Neutrophil (primary cell): ENCODE measurements around the gene OBI1.

Experiments used
- H3K27ac ChIP-seq: fragments of 200-600 bp; sonication (generic); 2 replicates; pipeline ENCODE4 v1.5.1; 2016; ENCODE audit warnings: mild to moderate bottlenecking, moderate library complexity
- H3K27me3 ChIP-seq: fragments of 200-600 bp; sonication (generic); 2 replicates; pipeline ENCODE4 v1.6.0; 2016; ENCODE audit warnings: mild to moderate bottlenecking
- H3K36me3 ChIP-seq: fragments of 200-600 bp; sonication (generic); 2 replicates; pipeline ENCODE4 v1.5.1; 2017
- H3K4me1 ChIP-seq, 2 experiments: fragments of 200-600 bp in 1 of 2; sonication (generic) in 1 of 2; 1 replicate in 1 of 2; 2 replicates in 1 of 2; pipeline versions ENCODE4 v1.5.1 to v1.6.1; 2013 to 2016; ENCODE audit warnings: low read depth in 1 of 2, low read length in 1 of 2, mild to moderate bottlenecking in 1 of 2, moderate library complexity in 1 of 2; ENCODE audit not compliant: control insufficient read depth in 1 of 2, insufficient read depth in 1 of 2
- H3K4me3 ChIP-seq, 2 experiments: fragments of 200-600 bp in 1 of 2; sonication (generic) in 1 of 2; 1 replicate in 1 of 2; 2 replicates in 1 of 2; pipeline ENCODE4 v1.5.1; 2013 to 2016; ENCODE audit warnings: low read depth in 1 of 2, low read length in 1 of 2, mild to moderate bottlenecking in 1 of 2, moderate library complexity in 1 of 2
- H3K9me3 ChIP-seq: fragments of 200-600 bp; sonication (generic); 2 replicates; pipeline ENCODE4 v1.5.1; 2016
- TF ChIP-seq, protein P1 (sequence below): fragments of 200-600 bp; sonication (generic); IDR thresholded peaks from 2 replicates; pipeline ENCODE4 v1.5.1; 2016; ENCODE audit warnings: antibody characterized with exemption

Gene OBI1

DNA sequence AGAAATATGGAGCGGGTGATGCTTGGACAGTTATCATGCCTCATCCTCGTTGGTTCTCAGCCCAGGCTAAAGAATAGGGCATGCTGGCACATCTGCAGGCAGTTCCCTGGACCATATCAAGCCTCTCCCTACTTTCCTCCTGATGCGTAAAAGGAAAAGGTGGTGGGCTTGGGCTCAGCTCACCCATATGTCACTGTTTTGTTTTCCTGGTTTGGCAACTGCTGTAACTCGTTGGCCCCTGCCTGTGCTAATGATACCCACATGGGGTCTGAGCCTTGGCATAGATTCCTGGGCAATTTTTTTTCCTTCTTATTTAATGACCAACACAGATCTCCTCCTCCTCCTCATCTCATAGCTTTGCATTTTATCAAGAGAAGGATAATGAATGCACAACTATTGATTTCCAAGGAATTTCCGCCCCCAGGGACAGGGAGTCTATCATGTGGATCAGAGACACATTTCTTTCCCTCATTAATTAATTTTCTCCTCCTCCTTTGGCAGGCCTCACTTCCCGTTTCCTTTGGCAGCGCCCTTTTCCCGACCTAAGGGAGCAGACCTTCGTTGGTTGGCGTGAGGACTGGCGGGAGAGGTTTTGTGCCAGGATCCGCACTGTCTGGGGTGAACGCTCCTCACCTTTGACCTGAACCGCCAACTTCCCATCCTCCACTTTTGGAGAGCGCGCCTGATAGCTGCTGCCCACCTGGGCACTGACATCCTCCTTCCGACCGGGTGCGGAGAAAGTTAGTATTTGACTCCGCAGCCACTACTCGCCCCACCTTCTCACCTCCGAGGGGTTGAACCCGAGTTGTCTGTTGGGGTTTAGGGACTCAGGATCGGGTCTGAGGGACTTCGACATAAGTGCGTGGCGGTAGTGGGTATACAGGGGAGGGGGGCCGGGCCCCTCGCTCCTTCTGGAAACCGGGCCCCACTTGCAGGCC is 52.2 kb downstream of the OBI1 start:
- H3K4me3 ChIP-seq = no peak overlapping the region
- no peaks in the 10 kb centered on the region for H3K36me3 ChIP-seq
- no peak overlapping the region for H3K27ac ChIP-seq
- TF ChIP-seq, protein P1, sequence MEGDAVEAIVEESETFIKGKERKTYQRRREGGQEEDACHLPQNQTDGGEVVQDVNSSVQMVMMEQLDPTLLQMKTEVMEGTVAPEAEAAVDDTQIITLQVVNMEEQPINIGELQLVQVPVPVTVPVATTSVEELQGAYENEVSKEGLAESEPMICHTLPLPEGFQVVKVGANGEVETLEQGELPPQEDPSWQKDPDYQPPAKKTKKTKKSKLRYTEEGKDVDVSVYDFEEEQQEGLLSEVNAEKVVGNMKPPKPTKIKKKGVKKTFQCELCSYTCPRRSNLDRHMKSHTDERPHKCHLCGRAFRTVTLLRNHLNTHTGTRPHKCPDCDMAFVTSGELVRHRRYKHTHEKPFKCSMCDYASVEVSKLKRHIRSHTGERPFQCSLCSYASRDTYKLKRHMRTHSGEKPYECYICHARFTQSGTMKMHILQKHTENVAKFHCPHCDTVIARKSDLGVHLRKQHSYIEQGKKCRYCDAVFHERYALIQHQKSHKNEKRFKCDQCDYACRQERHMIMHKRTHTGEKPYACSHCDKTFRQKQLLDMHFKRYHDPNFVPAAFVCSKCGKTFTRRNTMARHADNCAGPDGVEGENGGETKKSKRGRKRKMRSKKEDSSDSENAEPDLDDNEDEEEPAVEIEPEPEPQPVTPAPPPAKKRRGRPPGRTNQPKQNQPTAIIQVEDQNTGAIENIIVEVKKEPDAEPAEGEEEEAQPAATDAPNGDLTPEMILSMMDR = no peak
- no peaks in the 10 kb centered on the region for H3K9me3 ChIP-seq
- H3K4me1 ChIP-seq = peaks cover 40 to 45% of the 10 kb centered on the region in 2 experiments
- peaks cover 97% of the 10 kb centered on the region for H3K27me3 ChIP-seq

DNA sequence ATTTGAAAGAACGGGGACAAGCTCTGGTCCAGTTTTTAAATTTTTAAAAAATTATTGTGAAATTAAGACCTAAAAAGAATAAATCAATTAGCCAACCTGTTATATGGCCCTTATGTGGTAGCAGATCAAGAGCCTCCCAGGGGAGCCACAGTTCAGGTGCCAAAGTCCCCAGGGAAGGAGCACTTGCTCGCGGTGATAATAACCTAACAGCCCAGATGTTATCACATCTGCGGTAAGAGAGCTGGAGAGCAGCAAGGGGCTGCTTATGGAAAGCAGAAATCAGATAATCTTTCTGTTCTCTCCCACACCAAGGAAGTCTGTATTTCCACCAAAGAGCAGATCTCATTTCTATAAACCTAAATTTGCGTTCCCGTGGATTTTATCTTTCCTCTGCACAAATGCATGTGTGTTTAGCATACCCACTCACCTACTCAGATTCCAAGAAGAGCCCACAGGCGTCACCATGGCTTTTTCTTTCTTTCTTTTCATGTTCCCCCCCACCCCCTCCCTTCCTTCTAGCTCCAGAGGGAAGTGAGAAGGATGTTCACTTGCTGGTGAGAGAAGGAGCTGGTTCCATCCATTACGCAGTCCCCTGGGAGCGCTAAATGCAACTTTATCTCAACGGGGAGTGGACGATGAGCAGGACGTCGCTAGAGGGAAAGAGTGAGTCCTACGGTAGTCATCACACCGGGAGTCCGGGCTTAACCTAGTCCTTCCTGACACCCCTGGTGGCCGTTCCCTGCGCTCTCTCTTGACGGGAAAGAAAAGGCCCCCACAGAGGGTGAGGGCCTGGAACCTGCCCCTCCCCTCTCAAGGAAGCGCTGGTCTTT is 54.0 kb downstream of the OBI1 start:
- H3K4me3 ChIP-seq = no peak overlapping the region
- no peak overlapping the region for H3K27ac ChIP-seq
- H3K36me3 ChIP-seq = no peaks in the 10 kb centered on the region
- TF ChIP-seq, protein P1 = no peak
- peaks cover 49 to 60% of the 10 kb centered on the region in 2 experiments for H3K4me1 ChIP-seq
- peaks cover 97% of the 10 kb centered on the region for H3K27me3 ChIP-seq
- no peaks in the 10 kb centered on the region for H3K9me3 ChIP-seq

DNA sequence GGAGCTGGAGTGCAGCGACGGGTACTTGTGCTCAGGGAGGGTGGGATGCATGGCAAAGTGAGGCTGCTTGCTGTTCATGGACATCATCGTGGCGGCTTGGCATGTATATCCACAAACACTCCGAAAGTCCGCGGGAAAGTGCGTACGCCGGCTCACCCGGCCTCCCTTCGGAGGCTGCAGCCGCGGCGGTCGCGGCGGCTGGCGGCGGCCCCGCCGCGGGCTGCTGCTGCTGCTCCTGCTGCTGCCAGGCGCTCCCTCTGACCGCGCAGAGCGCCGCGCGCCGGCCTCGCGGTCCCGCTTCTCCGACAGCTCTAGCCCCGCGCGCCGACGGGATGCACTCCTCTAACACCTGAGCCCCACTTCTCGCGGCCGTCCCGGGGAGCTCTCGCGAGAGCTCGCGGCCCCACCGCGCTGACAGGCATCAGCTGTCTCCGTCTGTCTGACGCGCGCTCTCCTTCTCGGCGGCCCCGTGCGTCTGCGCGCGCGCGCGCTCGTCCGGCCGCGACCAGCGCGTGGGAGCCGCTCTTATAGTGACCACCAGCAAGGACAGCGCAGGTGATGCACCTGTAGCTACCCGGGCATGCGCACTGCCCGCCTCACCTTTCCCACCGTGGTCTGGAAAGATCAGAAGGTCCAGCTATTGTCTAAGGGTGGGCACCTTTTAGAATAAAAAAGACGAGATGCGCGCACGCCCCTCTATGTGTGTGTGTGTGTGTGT is 55.6 kb downstream of the OBI1 start, which contains the start of gene POU4F1:
Gene POU4F1 (minus strand): TSS at position 313 of the 718 bp plus-strand sequence. CDS start 226 bp downstream, at position 87.
- H3K4me1 ChIP-seq = peaks cover 42 to 52% of the 10 kb centered on the region in 2 experiments
- H3K27ac ChIP-seq = no peak within 1 kb of the TSS
- H3K36me3 ChIP-seq = no peaks in the 10 kb centered on the region
- H3K4me3 ChIP-seq = peak within 1 kb of the TSS; percentile 46 to 59
- TF ChIP-seq, protein P1 = no peak
- peaks cover 97% of the 10 kb centered on the region for H3K27me3 ChIP-seq
- no peaks in the 10 kb centered on the region for H3K9me3 ChIP-seq

DNA sequence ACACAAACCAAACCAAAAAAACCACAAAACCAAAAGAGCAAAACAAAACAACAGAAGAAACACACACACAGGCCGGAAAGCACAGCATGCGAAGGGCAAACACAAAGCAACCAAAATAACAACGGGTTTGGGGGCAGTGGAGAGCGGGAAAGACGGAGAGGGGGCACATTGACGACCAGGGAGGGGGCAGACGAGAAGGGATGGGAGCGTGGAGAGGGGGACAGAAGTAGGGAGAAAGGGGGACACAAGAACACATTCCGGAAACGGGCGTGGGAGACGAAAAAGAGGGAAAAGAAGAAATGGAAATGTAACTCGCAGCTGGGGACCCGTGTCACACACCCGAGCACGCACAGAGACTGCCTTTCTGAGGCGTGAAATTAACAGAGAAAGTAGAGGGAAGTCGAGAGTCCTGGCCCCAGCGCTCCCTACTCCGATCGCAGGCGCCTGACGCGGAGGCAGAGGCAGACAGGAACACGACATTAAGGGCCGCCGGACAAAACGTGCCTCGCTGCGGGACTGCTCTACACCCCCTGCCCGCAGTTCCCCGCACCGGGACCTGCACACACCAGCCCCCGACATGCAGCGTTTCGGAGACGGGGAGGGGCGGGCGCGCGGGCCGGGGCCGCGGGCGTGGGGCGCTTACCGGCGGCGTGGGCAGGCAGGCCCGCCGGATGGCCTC is 56.3 kb downstream of the OBI1 start:
- peaks cover 35 to 47% of the 10 kb centered on the region in 2 experiments for H3K4me1 ChIP-seq
- H3K9me3 ChIP-seq = no peaks in the 10 kb centered on the region
- H3K27ac ChIP-seq = no peak overlapping the region
- TF ChIP-seq, protein P1 = no peak
- H3K4me3 ChIP-seq = peak overlapping the region; percentile 46 to 59
- H3K27me3 ChIP-seq = peaks cover 97% of the 10 kb centered on the region
- no peaks in the 10 kb centered on the region for H3K36me3 ChIP-seq
